Fibroblast of lung (primary cell): ENCODE measurements around the gene S100A2.

Experiments
- CTCF ChIP-seq, 2 donors: IDR thresholded peaks in 1 of 2; conservative IDR thresholded peaks in 1 of 2; 1 replicate in 1 of 2; 2 replicates in 1 of 2; pipeline ENCODE4 v1.5.1; 2011 to 2012; ENCODE audit warnings: low read length in 2 of 2, control low read depth in 1 of 2, inconsistent platforms in 1 of 2, low read depth in 1 of 2, mild to moderate bottlenecking in 1 of 2
- EZH2 ChIP-seq: IDR thresholded peaks from 2 replicates; pipeline ENCODE4 v1.5.1; 2012; ENCODE audit warnings: low read length, control low read depth, mild to moderate bottlenecking; ENCODE audit errors: missing control alignments

- TF ChIP-seq EZH2 (no peak), CTCF (conservative IDR thresholded peaks at IDR 0.05 in 1 of 2, IDR thresholded peaks at IDR 0.05 in 1 of 2; ENCODE audit: low read depth in 1 of 2, low read length in 2 of 2) (no peak)
These were observed at the start of gene S100A2 for GRCh38 chr1:153565529-153566374.
